CD4-positive, CD25-positive, alpha-beta regulatory T cell (primary cell): ENCODE data around the gene LMNA. TPM values are rescaled to one million over a fixed set of nuclear protein-coding genes. Genes with fewer than 3 reads are reported as not detected.
"Not testable (repeated sequence)": the region's sequence is repeated elsewhere in the genome, so short reads cannot be mapped to it uniquely, and the experiment has no call there.

ENCODE experiments used
- ATAC-seq, 2 donors: fragments of 150-1000 bp; cut with Tn5 transposase; one replicate each; pipeline ENCODE4 v1.10.0; 2021; ENCODE audit warnings: low read depth in 2 of 2, moderate number of reproducible peaks in 2 of 2, moderate library complexity in 1 of 2
- DNase-seq, 3 donors: peaks; one replicate each; pipeline versions ENCODE4 v3.0.0 to v3.0.0-alpha.2; 2012 to 2022; ENCODE audit warnings: mixed read lengths in 1 of 3
- H3K27ac ChIP-seq: one replicate; pipeline ENCODE4 v1.7.0; 2013; ENCODE audit warnings: mild to moderate bottlenecking, low read length; ENCODE audit not compliant: insufficient read depth, poor library complexity, severe bottlenecking
- H3K27me3 ChIP-seq: one replicate; pipeline ENCODE4 v1.7.0; 2013; ENCODE audit warnings: low read length; ENCODE audit not compliant: control insufficient read depth, insufficient read depth
- H3K36me3 ChIP-seq: one replicate; pipeline ENCODE4 v1.7.0; 2013; ENCODE audit warnings: mild to moderate bottlenecking, low read length, moderate library complexity; ENCODE audit not compliant: control insufficient read depth, insufficient read depth
- H3K4me1 ChIP-seq: 2 replicates; pipeline ENCODE4 v1.7.0; 2013; ENCODE audit warnings: mild to moderate bottlenecking, low read length; ENCODE audit not compliant: insufficient read depth, control insufficient read depth, poor library complexity, severe bottlenecking
- H3K4me3 ChIP-seq: one replicate; pipeline ENCODE4 v1.7.0; 2013; ENCODE audit warnings: low read depth, mild to moderate bottlenecking, low read length, moderate library complexity
- H3K9me3 ChIP-seq, 2 experiments: 1 replicate in 1 of 2; 2 replicates in 1 of 2; pipeline ENCODE4 v1.7.0; 2013; ENCODE audit warnings: low read length in 2 of 2, mild to moderate bottlenecking in 1 of 2, moderate library complexity in 1 of 2; ENCODE audit not compliant: control insufficient read depth in 2 of 2
- H3K27ac Mint-ChIP-seq, 3 donors: one replicate each; pipeline ENCODE4 v1.8.0; 2020 to 2022; ENCODE audit warnings: mild to moderate bottlenecking in 3 of 3, mixed read lengths in 3 of 3, moderate library complexity in 2 of 3
- H3K27me3 Mint-ChIP-seq: one replicate; pipeline ENCODE4 v1.8.0; 2022; ENCODE audit warnings: mild to moderate bottlenecking, mixed read lengths
- H3K36me3 Mint-ChIP-seq: one replicate; pipeline ENCODE4 v1.8.0; 2020; ENCODE audit warnings: mixed read lengths
- H3K4me1 Mint-ChIP-seq, 4 donors: one replicate each; pipeline ENCODE4 v1.8.0; 2020 to 2022; ENCODE audit warnings: mixed read lengths in 4 of 4, mild to moderate bottlenecking in 1 of 4
- H3K4me3 Mint-ChIP-seq, 4 donors: one replicate each; pipeline ENCODE4 v1.8.0; 2020 to 2022; ENCODE audit warnings: mild to moderate bottlenecking in 4 of 4, mixed read lengths in 4 of 4, moderate library complexity in 3 of 4
- H3K9me3 Mint-ChIP-seq, 7 donors: one replicate each; pipeline ENCODE4 v1.8.0; 2020 to 2022; ENCODE audit warnings: mixed read lengths in 7 of 7, mild to moderate bottlenecking in 3 of 7, moderate library complexity in 2 of 7
- polyA plus RNA-seq, 4 donors: library from polyadenylated mRNA; unstranded; fragments of 300-500 nt; fragmentation: Illumina TruSeq; gene quantifications; one replicate each; pipeline ENCODE4 v1.2.3, GENCODE V29; 2021
- total RNA-seq: library from RNA; stranded (reverse); gene quantifications from one replicate; pipeline ENCODE4 v1.2.3, GENCODE V29; 2022

The LMNA gene
- total RNA-seq (1,807 TPM), polyA plus RNA-seq (100 to 1,000 TPM in 1 of 4 donors, 10 to 100 TPM in 3; 54.1 to 113 (median 83.1) TPM)

DNA sequence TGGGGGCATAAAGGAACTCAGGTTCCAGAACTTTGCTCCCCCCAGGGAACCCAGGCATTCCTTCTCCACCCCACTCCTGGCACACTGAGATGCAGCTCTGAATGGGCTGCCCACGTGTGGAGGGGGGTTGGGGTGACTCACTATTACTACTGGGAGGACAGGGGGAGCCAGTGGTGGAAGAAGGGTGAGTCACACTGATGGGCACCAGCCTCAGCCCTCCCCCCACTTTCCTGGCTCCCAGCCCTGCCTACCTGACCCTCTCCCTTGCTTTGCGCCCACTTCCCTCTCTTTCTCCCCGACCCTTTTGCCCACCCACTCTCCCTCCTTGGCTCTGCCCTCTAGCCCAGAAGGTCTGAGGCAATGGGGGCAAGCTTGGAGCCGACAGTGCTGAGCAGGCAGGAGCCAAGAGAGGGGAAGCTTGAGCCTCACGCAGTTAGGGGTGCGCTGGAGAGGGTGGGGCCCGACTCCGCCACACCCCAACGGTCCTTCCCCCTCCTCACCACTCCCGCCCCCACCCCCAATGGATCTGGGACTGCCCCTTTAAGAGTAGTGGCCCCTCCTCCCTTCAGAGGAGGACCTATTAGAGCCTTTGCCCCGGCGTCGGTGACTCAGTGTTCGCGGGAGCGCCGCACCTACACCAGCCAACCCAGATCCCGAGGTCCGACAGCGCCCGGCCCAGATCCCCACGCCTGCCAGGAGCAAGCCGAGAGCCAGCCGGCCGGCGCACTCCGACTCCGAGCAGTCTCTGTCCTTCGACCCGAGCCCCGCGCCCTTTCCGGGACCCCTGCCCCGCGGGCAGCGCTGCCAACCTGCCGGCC, at the start of gene LMNA:
TSS of gene LMNA (plus strand) at position 611 of the 818 bp plus-strand sequence. CDS start 208 bp downstream, outside the sequence.
- H3K27ac ChIP-seq = peak within 1 kb of the TSS; percentile 89
- Mint-ChIP-seq H3K27ac (peak within 1 kb of the TSS; percentile 90 to 97 (median 96)), H3K27me3 (peaks cover 13% of the 10 kb centered on the region), H3K9me3 (peaks cover 0 to 5% (median 0%) of the 10 kb centered on the region in 7 donors), H3K4me1 (peaks cover 5 to 31% (median 17%) of the 10 kb centered on the region in 4 donors), H3K36me3 (no peaks in the 10 kb centered on the region), H3K4me3 (peak within 1 kb of the TSS; percentile 94 to 100 (median 97))
- H3K27me3 ChIP-seq = no peaks in the 10 kb centered on the region
- peak; percentile 68 to 82 (median 79) for DNase-seq
- no peaks in the 10 kb centered on the region for H3K9me3 ChIP-seq
- no peaks in the 10 kb centered on the region for H3K36me3 ChIP-seq
- peaks cover 34% of the 10 kb centered on the region for H3K4me1 ChIP-seq
- H3K4me3 ChIP-seq = peak within 1 kb of the TSS; percentile 92
- ATAC-seq = peak; percentile 83 to 85

GRCh38 chr1:156065212-156065611, 49.3 kb upstream of the LMNA start:
- DNase-seq (no peak), ATAC-seq (no peak)
- Mint-ChIP-seq H3K36me3 (no peaks in the 10 kb centered on the region), H3K9me3 (no peaks in the 10 kb centered on the region), H3K4me1 (peaks cover 0 to 8% (median 6%) of the 10 kb centered on the region in 4 donors), H3K27ac (peak overlapping the region in 2 of 3 donors; percentile 29 to 73), H3K4me3 (no peak overlapping the region), H3K27me3 (peaks cover 4% of the 10 kb centered on the region)
- no peaks in the 10 kb centered on the region for H3K27me3 ChIP-seq
- no peaks in the 10 kb centered on the region for H3K36me3 ChIP-seq
- no peak overlapping the region for H3K4me3 ChIP-seq
- H3K4me1 ChIP-seq = peaks cover 2% of the 10 kb centered on the region
- H3K27ac ChIP-seq = no peak overlapping the region
- no peaks in the 10 kb centered on the region for H3K9me3 ChIP-seq

DNA sequence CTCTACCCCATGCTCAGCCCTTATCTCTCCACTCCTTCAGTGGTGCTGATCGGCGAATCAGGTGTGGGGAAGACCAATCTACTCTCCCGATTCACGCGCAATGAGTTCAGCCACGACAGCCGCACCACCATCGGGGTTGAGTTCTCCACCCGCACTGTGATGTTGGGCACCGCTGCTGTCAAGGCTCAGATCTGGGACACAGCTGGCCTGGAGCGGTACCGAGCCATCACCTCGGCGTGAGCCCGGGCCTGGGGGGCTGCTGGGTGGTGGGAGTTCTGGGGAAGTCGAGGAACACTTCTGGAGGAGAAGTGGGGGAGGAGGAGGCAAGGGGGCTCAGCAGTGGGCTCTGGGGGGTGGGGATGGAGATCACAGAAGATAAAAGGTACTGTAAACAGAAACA, 48.6 kb upstream of the LMNA start:
- H3K9me3 ChIP-seq = no peaks in the 10 kb centered on the region
- H3K9me3 Mint-ChIP-seq = no peaks in the 10 kb centered on the region
- no peak for ATAC-seq
- peaks cover 2% of the 10 kb centered on the region for H3K4me1 ChIP-seq
- H3K36me3 ChIP-seq = no peaks in the 10 kb centered on the region
- peaks cover 0 to 8% (median 6%) of the 10 kb centered on the region in 4 donors for H3K4me1 Mint-ChIP-seq
- DNase-seq = no peak
- H3K27me3 ChIP-seq = no peaks in the 10 kb centered on the region
- H3K27me3 Mint-ChIP-seq = peaks cover 4% of the 10 kb centered on the region
- no peak overlapping the region for H3K4me3 ChIP-seq
- H3K36me3 Mint-ChIP-seq = no peaks in the 10 kb centered on the region
- peak overlapping the region in 1 of 3 donors; percentile 73 for H3K27ac Mint-ChIP-seq
- H3K27ac ChIP-seq = no peak overlapping the region
- H3K4me3 Mint-ChIP-seq = no peak overlapping the region

GRCh38 chr1:156067262-156067661, 47.2 kb upstream of the LMNA start:
- no peak overlapping the region for H3K4me3 ChIP-seq
- DNase-seq = no peak
- no peak overlapping the region for H3K27ac ChIP-seq
- peak overlapping the region in 1 of 3 donors; percentile 56 for H3K27ac Mint-ChIP-seq
- H3K4me1 ChIP-seq = peaks cover 2% of the 10 kb centered on the region
- H3K36me3 ChIP-seq = no peaks in the 10 kb centered on the region
- no peak overlapping the region for H3K4me3 Mint-ChIP-seq
- no peaks in the 10 kb centered on the region for H3K9me3 Mint-ChIP-seq
- no peaks in the 10 kb centered on the region for H3K36me3 Mint-ChIP-seq
- H3K27me3 ChIP-seq = no peaks in the 10 kb centered on the region
- H3K9me3 ChIP-seq = no peaks in the 10 kb centered on the region
- H3K27me3 Mint-ChIP-seq = peaks cover 4% of the 10 kb centered on the region
- no peak for ATAC-seq
- H3K4me1 Mint-ChIP-seq = peaks cover 0 to 8% (median 6%) of the 10 kb centered on the region in 4 donors

DNA sequence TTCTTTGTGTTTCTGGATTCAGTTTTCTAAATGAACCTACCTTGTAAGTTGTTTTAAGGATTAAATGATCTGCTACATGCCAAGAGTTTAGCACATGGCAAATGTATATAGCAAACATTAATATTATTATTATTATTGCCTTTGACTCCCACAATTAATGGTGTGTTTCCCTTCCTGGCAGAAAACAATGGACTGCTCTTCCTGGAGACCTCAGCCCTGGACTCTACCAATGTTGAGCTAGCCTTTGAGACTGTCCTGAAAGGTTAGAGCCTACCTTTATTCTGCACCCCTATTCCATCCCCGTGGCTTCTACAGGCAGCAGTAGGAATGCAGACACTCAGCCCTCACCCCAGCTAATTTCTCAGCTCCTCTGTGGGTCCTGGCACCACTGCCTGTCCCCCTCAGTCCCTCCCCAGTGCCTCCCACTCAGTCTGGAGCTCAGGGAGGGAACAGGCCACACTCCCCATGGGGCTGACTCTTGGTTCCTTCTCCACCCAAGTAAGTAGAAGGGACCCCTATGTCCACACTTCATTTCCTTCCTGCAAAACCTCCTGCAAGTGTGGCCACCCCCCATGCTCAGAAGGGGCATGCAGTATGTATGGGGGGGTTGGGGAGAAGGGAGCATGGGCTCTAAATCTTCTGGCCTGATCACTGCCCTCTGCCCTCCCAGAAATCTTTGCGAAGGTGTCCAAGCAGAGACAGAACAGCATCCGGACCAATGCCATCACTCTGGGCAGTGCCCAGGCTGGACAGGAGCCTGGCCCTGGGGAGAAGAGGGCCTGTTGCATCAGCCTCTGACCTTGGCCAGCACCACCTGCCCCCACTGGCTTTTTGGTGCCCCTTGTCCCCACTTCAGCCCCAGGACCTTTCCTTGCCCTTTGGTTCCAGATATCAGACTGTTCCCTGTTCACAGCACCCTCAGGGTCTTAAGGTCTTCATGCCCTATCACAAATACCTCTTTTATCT, 44.7 kb upstream of the LMNA start:
- Mint-ChIP-seq H3K4me3 (no peak overlapping the region), H3K27ac (no peak overlapping the region), H3K36me3 (no peaks in the 10 kb centered on the region), H3K9me3 (no peaks in the 10 kb centered on the region), H3K4me1 (peaks cover 0 to 8% (median 6%) of the 10 kb centered on the region in 4 donors), H3K27me3 (peaks cover 4% of the 10 kb centered on the region)
- H3K27me3 ChIP-seq = no peaks in the 10 kb centered on the region
- H3K27ac ChIP-seq = no peak overlapping the region
- H3K4me1 ChIP-seq = peaks cover 2% of the 10 kb centered on the region
- DNase-seq = no peak
- H3K4me3 ChIP-seq = no peak overlapping the region
- H3K9me3 ChIP-seq = no peaks in the 10 kb centered on the region
- H3K36me3 ChIP-seq = no peaks in the 10 kb centered on the region
- no peak for ATAC-seq

GRCh38 chr1:156070548-156070947, 44.0 kb upstream of the LMNA start:
- peaks cover 0 to 6% (median 5%) of the 10 kb centered on the region in 4 donors for H3K4me1 Mint-ChIP-seq
- peaks cover 8% of the 10 kb centered on the region for H3K27me3 Mint-ChIP-seq
- peak overlapping the region in 1 of 3 donors; percentile 58 for H3K27ac Mint-ChIP-seq

GRCh38 chr1:156071332-156071816, 43.1 kb upstream of the LMNA start:
- H3K27ac Mint-ChIP-seq, H3K4me1 ChIP-seq, H3K27me3 Mint-ChIP-seq, H3K9me3 ChIP-seq, DNase-seq, H3K36me3 Mint-ChIP-seq, H3K4me1 Mint-ChIP-seq, ATAC-seq, H3K9me3 Mint-ChIP-seq, H3K27me3 ChIP-seq, H3K4me3 ChIP-seq, H3K36me3 ChIP-seq, H3K27ac ChIP-seq, H3K4me3 Mint-ChIP-seq: not testable (repeated sequence)

More at GRCh38 chr1:156070548-156070947, 44.0 kb upstream of the LMNA start:
- no peaks in the 10 kb centered on the region for H3K9me3 ChIP-seq
- no peak for DNase-seq
- H3K27ac ChIP-seq = no peak overlapping the region
- H3K36me3 Mint-ChIP-seq = no peaks in the 10 kb centered on the region
- H3K4me1 ChIP-seq = peaks cover 2% of the 10 kb centered on the region
- no peak overlapping the region for H3K4me3 Mint-ChIP-seq
- no peaks in the 10 kb centered on the region for H3K9me3 Mint-ChIP-seq
- H3K27me3 ChIP-seq = no peaks in the 10 kb centered on the region
- H3K4me3 ChIP-seq = no peak overlapping the region
- no peak for ATAC-seq
- H3K36me3 ChIP-seq = no peaks in the 10 kb centered on the region
